Effector memory CD4-positive, alpha-beta T cell (primary cell): ENCODE measurements around the gene CFB.

Experiments used
- DNase-seq, 3 donors: peaks; one replicate each; pipeline ENCODE4 v3.0.0-alpha.2; 2020
- H3K27ac ChIP-seq: 2 replicates; pipeline ENCODE4 v1.7.0; 2013; ENCODE audit warnings: mild to moderate bottlenecking, low read length, moderate library complexity; ENCODE audit not compliant: insufficient read depth, poor library complexity, severe bottlenecking
- H3K27me3 ChIP-seq: replicated peaks from 2 replicates; pipeline ENCODE4 v1.7.0; 2013; ENCODE audit warnings: mild to moderate bottlenecking, low read length; ENCODE audit not compliant: insufficient read depth, control insufficient read depth, poor library complexity, severe bottlenecking
- H3K36me3 ChIP-seq: 2 replicates; pipeline ENCODE4 v1.7.0; 2013; ENCODE audit warnings: mild to moderate bottlenecking, low read length, moderate library complexity; ENCODE audit not compliant: control insufficient read depth, insufficient read depth
- H3K4me1 ChIP-seq: 2 replicates; pipeline ENCODE4 v1.7.0; 2013; ENCODE audit warnings: low read length, mild to moderate bottlenecking; ENCODE audit not compliant: control insufficient read depth, insufficient read depth, poor library complexity, severe bottlenecking
- H3K4me3 ChIP-seq: 2 replicates; pipeline ENCODE4 v1.7.0; 2013; ENCODE audit warnings: low read length, low read depth, mild to moderate bottlenecking; ENCODE audit not compliant: insufficient read depth, poor library complexity, severe bottlenecking
- H3K9me3 ChIP-seq: 2 replicates; pipeline ENCODE4 v1.7.0; 2013; ENCODE audit warnings: mild to moderate bottlenecking, low read length, moderate library complexity; ENCODE audit not compliant: control insufficient read depth

The CFB gene

GRCh38 chr6:31947864-31948263, 2.0 kb downstream of the CFB start:
- DNase-seq = no peak
- no peaks in the 10 kb centered on the region for H3K4me1 ChIP-seq
- H3K27ac ChIP-seq = no peak overlapping the region
- no peaks in the 10 kb centered on the region for H3K27me3 ChIP-seq
- no peak overlapping the region for H3K4me3 ChIP-seq
- H3K9me3 ChIP-seq = no peaks in the 10 kb centered on the region
- H3K36me3 ChIP-seq = peaks cover 20% of the 10 kb centered on the region

GRCh38 chr6:31948306-31948705, 2.4 kb downstream of the CFB start:
- DNase-seq = no peak
- Histone ChIP-seq H3K27ac (no peak overlapping the region), H3K27me3 (no peaks in the 10 kb centered on the region), H3K4me3 (no peak overlapping the region), H3K36me3 (peaks cover 25% of the 10 kb centered on the region), H3K9me3 (no peaks in the 10 kb centered on the region), H3K4me1 (no peaks in the 10 kb centered on the region)

- no peak for DNase-seq
- Histone ChIP-seq H3K4me3 (no peak overlapping the region), H3K9me3 (no peaks in the 10 kb centered on the region), H3K27me3 (no peaks in the 10 kb centered on the region), H3K4me1 (no peaks in the 10 kb centered on the region), H3K27ac (no peak overlapping the region), H3K36me3 (peaks cover 30% of the 10 kb centered on the region)
These were observed 3.0 kb downstream of the CFB start for GRCh38 chr6:31948753-31949413.

- no peak for DNase-seq
- no peak overlapping the region for H3K4me3 ChIP-seq
- no peaks in the 10 kb centered on the region for H3K27me3 ChIP-seq
- no peak overlapping the region for H3K27ac ChIP-seq
- H3K4me1 ChIP-seq = no peaks in the 10 kb centered on the region
- H3K36me3 ChIP-seq = peaks cover 42% of the 10 kb centered on the region
- H3K9me3 ChIP-seq = no peaks in the 10 kb centered on the region
These were observed 4.1 kb downstream of the CFB start for GRCh38 chr6:31949926-31950548.

GRCh38 chr6:31952140-31952805, 6.4 kb downstream of the CFB start:
- no peak overlapping the region for H3K4me3 ChIP-seq
- H3K4me1 ChIP-seq = no peaks in the 10 kb centered on the region
- H3K36me3 ChIP-seq = peaks cover 58% of the 10 kb centered on the region
- no peaks in the 10 kb centered on the region for H3K27me3 ChIP-seq
- DNase-seq = no peak
- no peaks in the 10 kb centered on the region for H3K9me3 ChIP-seq
- no peak overlapping the region for H3K27ac ChIP-seq

- Histone ChIP-seq H3K27ac (no peak overlapping the region), H3K4me1 (peaks cover under 1% of the 10 kb centered on the region), H3K36me3 (peaks cover 58% of the 10 kb centered on the region), H3K27me3 (no peaks in the 10 kb centered on the region), H3K4me3 (no peak overlapping the region), H3K9me3 (no peaks in the 10 kb centered on the region)
- DNase-seq = no peak
These were observed 7.0 kb downstream of the CFB start for GRCh38 chr6:31952890-31953289.

- no peak overlapping the region for H3K27ac ChIP-seq
- H3K4me1 ChIP-seq = peaks cover 13% of the 10 kb centered on the region
- no peaks in the 10 kb centered on the region for H3K9me3 ChIP-seq
- no peak overlapping the region for H3K4me3 ChIP-seq
- no peak for DNase-seq
- H3K36me3 ChIP-seq = peaks cover 58% of the 10 kb centered on the region
- H3K27me3 ChIP-seq = no peaks in the 10 kb centered on the region
These were observed 8.6 kb downstream of the CFB start for GRCh38 chr6:31954511-31954910.

- Histone ChIP-seq H3K9me3 (no peaks in the 10 kb centered on the region), H3K36me3 (peaks cover 61% of the 10 kb centered on the region), H3K27me3 (no peaks in the 10 kb centered on the region), H3K4me1 (peaks cover 14% of the 10 kb centered on the region), H3K4me3 (no peak overlapping the region), H3K27ac (no peak overlapping the region)
- DNase-seq = no peak
These were observed 10.9 kb downstream of the CFB start for GRCh38 chr6:31956796-31957195.

- no peak for DNase-seq
- peaks cover 63% of the 10 kb centered on the region for H3K36me3 ChIP-seq
- peak overlapping the region; percentile 89 for H3K27ac ChIP-seq
- H3K9me3 ChIP-seq = no peaks in the 10 kb centered on the region
- peak overlapping the region; percentile 77 for H3K4me3 ChIP-seq
- no peaks in the 10 kb centered on the region for H3K27me3 ChIP-seq
- H3K4me1 ChIP-seq = peaks cover 14% of the 10 kb centered on the region
These were observed 12.5 kb downstream of the CFB start for GRCh38 chr6:31958412-31958740.
